HuH-7 (cell line): ENCODE results near the gene MX2.
"Not testable (repeated sequence)": the region's sequence is repeated elsewhere in the genome, so short reads cannot be mapped to it uniquely, and the experiment has no call there.

ENCODE experiments used
- DNase-seq: peaks from one replicate; pipeline ENCODE4 v3.0.0; 2011; ENCODE audit warnings: low spot score

MX2 gene

DNA sequence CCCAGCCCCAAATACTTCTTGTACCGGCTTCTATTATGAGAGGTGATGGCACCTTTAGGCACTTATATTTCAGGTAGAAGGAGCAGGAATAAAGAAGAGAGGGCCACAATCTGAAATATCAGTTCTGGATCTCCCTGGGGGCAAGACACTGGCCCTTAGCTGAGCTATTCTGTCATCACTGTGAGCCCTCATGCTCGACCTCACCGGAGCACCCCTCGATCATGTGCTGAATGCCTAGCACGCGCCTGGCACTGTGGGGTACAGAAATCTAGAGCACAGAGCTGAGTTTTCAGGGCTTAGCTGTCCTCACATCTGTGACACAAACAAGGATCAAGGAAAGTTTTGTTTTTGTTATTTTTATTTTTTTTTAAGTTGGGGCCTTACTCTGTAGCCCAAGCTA lies 56.6 kb downstream of the MX2 start:
- no peak for DNase-seq

GRCh38 chr21:41418956-41419680 lies 57.3 kb downstream of the MX2 start:
- no peak for DNase-seq

GRCh38 chr21:41419921-41420862 lies 58.4 kb downstream of the MX2 start:
- peak; percentile 79 for DNase-seq

GRCh38 chr21:41420998-41421397 lies 59.2 kb downstream of the MX2 start:
- not testable (repeated sequence) for DNase-seq

DNA sequence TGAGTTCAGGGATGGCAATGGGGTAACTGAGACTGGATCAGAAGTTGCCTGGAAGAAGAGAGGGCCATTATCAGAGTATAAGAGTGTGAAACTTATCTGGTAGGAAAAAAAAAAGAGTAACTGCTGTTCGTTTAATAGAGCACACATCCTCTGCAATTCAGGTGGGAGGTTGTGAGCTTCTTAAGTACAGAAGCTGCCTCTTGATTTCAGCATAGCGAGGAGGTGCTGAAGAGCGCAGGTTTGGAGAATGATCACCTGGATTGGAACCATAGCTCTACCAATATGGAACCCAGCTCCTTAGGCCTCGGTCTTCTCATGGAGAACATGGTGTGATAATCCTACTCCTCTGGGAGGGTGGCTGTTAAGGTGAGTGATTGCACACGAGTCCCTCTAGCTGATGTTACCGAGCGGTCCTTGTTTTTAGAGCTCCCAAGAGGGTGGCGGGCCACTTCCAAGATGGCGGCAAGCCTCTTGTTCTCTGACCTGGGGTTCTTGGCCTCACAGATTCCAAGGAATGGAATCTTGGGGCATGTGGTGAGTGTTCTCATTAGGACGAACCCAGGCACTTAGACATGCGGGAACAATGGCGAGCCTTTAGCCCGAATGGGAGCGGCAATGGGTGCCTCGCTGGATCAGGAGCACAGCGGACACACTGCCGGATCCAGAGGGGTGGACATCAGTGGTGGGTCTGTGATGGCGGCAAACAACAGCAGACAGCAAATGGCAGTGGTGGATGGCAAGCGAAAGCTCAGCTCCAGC lies 60.9 kb downstream of the MX2 start:
- no peak for DNase-seq

DNA sequence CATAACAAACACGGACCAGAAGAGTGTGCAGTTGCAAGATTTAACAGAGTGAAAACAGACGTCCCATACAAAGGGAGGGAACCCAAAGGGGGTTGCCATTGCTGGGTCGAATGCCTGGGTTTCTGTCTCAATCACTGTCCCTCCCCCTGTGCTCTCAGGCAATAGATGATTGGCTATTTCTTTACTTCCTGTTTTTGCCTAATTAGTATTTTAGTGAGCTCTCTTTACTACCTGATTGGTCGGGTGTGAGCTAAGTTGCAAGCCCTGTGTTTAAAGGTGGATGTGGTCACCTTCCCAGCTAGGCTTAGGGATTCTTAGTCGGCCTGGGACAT lies 61.4 kb downstream of the MX2 start:
- DNase-seq: not testable (repeated sequence)

GRCh38 chr21:41425588-41425953 lies 63.7 kb downstream of the MX2 start:
- DNase-seq: no peak

DNA sequence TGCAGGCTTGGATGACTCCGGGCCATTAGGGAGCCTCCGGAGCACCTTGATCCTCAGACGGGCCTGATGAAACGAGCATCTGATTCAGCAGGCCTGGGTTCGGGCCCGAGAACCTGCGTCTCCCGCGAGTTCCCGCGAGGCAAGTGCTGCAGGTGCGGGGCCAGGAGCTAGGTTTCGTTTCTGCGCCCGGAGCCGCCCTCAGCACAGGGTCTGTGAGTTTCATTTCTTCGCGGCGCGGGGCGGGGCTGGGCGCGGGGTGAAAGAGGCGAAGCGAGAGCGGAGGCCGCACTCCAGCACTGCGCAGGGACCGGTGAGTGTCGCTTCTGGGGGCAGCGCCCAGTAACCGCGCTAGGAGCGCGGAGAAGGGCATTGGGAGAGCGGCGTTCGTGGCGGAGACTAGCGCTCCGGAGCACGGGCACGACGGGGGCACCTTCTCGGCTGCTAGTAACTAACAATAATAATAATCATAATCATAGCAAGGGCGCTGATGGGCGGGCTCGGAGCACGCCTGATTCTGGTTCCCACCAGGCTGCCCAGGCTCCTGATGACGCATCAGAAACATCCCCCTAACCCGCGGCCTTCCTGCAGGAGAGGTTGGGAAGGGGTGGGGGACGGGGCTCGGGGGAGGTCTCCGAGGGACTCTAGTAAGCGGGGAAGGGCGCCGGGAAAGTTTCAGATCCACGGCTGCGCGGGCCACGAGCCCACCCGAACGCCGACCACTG lies 64.3 kb downstream of the MX2 start, which contains the start of gene MX1:
TSS of gene MX1 (plus strand) at position 286 of the 722 bp plus-strand sequence. CDS start 5,832 bp downstream, outside the sequence.
- peak; percentile 55 for DNase-seq

DNA sequence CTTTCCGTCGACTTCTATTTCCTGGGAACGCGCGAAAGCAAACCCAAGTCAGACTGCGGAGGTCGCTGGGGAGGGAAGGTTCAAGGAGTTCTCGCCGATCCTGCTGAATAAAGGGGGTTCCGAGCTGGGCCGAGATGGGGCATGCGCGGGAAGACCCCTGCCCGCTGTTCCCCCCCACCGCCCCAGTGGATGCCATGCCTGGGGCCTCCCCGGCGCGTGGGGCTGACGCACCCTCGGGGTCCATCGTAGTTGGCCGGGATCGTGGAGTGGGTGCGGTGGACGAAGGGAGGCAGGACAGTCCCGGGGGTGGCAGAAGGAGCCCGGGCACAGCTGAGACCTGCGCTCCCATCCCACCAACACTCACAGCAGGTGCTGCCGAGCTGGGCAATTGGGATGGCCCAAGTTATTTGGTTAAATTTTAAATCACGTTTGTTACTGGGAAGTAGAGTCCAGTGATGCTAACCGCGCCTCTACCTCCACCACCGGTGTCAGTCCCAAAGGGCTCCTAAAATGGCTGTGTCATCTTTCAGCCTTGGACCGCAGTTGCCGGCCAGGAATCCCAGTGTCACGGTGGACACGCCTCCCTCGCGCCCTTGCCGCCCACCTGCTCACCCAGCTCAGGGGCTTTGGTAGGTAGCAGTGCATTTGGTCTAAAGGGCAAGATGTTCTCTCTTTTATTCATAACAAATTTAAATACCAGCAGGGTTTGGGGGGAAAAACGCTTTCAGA lies 65.0 kb downstream of the MX2 start:
- no peak for DNase-seq

DNA sequence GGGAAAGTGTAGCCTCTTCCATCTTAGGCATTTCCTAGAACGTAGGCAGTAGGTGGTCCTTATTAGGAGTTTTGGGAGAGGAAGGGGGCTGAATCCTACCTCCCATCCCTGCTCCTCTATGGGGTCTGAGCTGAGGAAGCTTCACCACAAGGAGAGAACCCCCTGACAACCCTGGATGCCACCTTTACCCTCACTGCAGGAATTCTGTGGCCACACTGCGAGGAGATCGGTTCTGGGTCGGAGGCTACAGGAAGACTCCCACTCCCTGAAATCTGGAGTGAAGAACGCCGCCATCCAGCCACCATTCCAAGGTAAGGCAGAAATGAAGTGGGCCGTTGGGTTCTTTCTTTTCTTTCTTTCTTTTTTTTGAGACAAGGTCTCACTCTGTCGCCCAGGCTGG lies 65.7 kb downstream of the MX2 start:
- no peak for DNase-seq

- DNase-seq: no peak
Observed at GRCh38 chr21:41428311-41428710, 66.5 kb downstream of the MX2 start.

DNA sequence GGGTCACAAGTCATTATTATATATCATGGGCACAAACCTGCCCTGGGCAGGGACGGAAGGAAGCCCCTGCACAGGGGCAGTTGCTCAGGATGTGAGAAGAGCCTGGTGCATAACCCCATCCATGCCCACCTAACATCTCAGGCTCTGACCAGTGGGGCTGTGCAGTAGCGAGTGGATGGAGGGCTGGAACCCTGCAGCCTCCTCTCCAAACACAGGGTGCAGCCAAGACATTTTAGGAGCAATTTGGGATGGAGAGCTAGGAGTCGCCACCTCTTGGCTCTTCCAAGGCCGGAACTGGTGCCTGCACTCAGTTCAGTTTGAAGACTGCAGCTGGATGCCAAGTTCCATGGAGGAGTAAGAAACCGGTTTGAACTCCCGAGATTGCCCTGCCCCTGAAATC lies 67.0 kb downstream of the MX2 start:
- no peak for DNase-seq

- no peak for DNase-seq
Observed at GRCh38 chr21:41429305-41429704, 67.5 kb downstream of the MX2 start.

GRCh38 chr21:41429925-41430491 lies 68.2 kb downstream of the MX2 start:
- no peak for DNase-seq

GRCh38 chr21:41431788-41432548 lies 70.1 kb downstream of the MX2 start:
- DNase-seq: no peak

DNA sequence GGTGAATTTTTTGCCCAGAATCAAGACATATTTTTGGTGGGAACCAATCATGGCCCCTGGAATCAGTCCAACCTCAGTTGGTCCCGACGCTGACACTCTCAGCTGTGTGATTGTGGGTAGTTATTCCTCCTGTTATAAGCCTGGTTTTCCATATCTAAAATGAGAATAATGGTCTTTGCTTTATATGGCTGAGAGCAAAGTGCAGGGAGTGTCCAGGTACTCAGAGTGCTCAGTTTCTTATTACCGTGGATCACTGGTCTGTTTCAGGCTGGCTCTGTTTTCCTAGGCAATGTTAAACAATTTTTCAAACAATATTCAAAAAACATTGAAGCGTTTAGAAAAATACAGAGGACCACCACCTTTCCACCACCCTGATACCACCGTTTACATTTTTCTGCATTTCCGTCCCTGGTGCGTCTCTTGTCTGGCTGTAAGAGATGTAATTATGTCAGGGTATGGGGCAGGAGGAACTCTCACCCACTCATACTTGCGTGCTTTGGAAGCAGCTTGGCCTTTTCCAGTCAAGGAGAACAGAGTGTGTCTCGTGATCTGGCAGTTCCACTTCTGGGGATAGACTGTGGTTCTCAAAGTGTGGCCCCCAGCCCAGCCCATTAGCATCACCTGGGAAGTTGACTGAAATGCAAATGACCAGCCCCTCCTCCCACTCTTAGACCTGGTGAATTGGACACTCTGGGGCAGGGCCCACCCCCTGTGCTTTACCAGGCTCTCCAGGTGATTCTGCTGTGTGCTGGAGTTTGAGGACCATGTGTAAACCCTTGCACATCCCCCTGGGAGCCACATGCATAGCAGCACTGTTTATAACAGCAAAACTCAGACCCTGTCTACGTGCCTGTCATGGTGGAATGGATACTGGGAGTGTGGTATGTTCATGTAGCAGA lies 71.0 kb downstream of the MX2 start:
- DNase-seq: no peak

DNA sequence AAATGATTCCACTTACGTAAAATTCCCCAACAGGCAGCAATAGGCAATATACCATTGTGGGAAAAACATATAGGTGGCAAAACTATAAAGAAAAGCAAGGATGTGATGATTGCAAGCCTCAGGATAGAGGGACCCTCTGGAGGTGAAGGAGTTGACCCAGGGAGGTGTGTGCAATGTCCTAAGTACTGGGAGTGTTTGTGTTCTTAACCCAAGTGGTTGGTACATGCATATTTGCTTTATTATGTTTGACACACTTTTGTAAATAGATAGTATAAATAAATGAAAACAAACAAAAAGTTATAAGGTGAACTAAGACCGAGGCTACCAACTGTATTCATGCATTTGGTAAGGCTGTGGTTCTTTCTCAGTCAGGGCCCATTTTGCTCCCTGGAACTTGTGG lies 71.7 kb downstream of the MX2 start:
- no peak for DNase-seq

DNA sequence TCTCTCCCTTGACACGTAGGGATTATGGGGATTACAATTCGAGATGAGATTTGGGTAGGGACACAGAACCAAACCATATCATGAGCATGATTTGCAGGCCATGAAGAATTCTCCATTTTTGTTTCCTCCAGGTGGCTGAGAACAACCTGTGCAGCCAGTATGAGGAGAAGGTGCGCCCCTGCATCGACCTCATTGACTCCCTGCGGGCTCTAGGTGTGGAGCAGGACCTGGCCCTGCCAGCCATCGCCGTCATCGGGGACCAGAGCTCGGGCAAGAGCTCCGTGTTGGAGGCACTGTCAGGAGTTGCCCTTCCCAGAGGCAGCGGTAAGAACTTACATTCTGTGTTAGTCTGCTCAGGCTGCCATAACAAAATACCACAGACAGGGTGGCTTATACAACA lies 73.9 kb downstream of the MX2 start:
- DNase-seq: no peak

DNA sequence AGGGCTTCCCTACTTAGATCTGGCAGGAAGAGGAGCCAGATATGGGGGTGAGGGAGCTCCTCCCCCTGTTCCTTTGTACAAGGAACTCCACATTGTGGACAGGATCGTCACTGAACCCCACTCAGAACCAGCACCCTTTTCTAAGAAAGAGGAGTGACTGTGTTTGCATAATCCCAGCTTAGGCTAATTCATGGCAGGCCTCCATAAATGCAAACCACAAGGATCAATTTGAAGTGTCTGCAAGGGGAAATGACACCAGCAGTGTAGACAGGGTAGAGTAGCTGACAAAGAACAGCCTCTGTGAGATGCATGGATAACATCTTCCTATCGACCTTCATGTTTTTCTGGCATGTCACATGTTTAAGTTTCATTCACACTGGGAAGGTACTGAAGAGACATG lies 75.9 kb downstream of the MX2 start:
- DNase-seq: no peak
